Measurements from ENCODE around the gene PURA. TPM values are rescaled to one million over a fixed set of nuclear protein-coding genes. Genes with fewer than 3 reads are reported as not detected.

The PURA gene
- 18.3 TPM for total RNA-seq

DNA sequence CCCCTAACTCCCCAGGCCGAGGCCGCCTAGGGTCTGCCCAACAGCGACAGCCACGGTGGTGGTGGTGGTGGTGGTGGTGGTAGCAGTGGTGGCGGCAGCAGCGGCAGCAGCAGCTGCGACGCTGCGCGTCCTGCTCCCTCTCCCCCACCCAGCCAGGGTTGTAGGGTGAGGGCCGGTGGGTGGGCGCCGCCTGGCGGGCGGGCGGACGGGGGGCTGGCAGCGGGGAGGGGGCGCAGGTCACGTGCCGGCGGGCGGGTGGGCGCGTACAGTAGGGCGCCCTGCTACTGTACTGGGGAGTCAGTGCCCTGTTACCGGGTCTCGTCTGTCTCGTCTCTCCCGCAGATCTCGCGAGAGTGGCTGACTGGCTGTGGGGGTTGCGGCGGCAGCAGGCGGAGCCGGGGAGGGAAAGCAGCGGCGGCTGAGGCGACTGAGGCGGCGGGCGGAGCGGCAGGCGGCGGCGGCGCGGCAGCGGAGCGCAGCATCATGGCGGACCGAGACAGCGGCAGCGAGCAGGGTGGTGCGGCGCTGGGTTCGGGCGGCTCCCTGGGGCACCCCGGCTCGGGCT lies at the start of gene PURA:
PURA (plus strand) TSS at position 411 of the 565 bp plus-strand sequence; CDS start at position 484, 73 bp downstream.
- peak; percentile 97 for DNase-seq

- DNase-seq, result no peak
Measured at GRCh38 chr5:140072812-140073211, 41.1 kb upstream of the PURA start.

DNA sequence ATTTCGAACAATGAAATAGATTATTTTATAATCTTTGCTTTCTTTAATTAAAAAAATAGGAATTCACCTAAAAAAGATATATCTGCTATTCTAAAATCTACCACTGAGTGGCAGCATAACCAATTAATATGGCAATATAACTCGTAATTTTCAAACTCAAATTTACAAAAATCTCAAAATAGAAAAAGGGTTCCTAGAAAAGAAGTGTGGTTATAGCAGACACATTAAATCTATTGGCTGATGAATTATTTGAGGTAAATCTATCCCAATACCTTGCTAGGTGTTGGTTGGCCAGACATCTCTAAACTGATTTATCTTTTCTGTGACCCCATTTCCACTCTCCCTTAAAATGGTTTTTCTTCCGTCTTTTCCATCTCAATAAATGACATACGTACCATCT lies 40.6 kb upstream of the PURA start:
- DNase-seq, result peak; percentile 43

DNA sequence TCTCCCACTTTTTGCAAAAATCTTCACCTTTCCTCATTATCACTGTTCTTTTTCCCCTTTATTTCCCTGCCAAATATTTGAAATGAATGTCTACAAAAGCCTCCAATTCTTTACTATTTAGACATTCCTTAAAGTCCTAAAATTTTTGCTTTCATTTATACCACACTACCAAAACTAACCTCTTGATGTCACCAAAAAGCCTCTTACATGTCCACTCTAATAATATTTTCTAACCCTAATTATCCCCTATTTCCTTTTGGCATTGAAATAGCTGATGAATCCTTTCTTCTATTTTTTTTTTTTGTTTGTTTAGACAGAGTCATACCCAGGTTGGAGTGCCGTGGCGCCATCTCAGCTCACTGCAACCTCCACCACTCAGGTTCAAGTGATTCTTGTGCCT lies 38.5 kb upstream of the PURA start:
- DNase-seq, result no peak

DNA sequence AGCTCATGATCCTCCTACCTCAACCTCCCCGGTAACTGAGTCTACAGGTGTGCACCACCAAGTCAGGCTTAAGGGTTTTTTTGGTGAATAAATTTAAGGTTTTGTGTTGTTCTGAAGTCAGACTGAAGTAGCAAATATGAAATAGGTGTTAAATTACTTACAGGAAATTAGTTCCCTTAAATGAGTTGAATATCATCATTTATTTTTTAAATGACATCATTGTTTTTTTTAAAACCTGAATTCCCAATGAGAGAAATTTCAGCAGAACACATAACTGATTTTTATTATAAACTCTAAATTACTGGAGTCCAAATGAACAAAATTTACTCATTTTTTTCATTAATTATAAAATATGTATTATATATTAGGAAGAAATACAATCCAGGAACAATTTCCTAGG lies 37.8 kb upstream of the PURA start:
- DNase-seq, result no peak

GRCh38 chr5:140076788-140077187 lies 37.1 kb upstream of the PURA start:
- DNase-seq, result no peak

GRCh38 chr5:140083120-140083519 lies 30.8 kb upstream of the PURA start:
- DNase-seq, result no peak

- DNase-seq, result no peak
Measured at GRCh38 chr5:140083650-140084049, 30.3 kb upstream of the PURA start.

DNA sequence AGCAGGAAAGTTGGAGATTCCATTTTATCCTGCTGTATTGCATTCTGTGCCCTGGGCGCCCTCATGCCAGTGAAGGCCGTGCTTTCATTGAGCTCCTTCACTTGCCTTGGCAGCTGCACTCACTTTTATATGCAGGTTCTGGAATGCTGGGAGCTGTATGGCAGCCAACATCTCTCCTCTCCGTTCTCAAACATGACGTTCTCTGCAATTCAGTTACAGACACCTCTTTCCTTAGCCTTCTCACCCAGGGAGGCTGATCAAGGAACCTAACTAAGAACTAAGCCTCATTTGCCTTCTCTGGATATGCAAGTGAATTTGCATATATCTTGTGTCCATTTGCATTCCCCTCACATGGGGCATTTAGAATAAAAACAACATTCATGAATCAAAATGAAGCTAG lies 29.4 kb upstream of the PURA start:
- DNase-seq, result no peak

DNA sequence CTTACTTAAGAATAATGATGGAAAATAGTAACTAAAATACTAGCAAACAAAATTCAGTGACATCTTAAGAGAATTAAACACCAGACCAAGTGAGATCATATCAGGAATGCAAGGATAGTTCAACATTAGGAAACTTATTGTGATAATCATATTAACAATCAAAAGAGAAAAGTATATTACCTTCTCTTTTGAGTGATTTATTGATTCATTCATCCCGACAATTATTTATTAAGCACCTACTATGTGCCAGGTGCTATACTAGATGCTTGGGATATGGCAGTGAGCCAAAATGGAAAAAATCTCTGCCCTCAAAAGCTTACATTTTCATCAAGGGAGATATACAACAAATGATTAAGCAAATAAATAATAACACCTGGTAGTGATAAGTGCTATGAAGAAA lies 23.7 kb upstream of the PURA start:
- DNase-seq, result no peak

- no peak for DNase-seq
Measured at GRCh38 chr5:140093179-140093578, 20.7 kb upstream of the PURA start.

DNA sequence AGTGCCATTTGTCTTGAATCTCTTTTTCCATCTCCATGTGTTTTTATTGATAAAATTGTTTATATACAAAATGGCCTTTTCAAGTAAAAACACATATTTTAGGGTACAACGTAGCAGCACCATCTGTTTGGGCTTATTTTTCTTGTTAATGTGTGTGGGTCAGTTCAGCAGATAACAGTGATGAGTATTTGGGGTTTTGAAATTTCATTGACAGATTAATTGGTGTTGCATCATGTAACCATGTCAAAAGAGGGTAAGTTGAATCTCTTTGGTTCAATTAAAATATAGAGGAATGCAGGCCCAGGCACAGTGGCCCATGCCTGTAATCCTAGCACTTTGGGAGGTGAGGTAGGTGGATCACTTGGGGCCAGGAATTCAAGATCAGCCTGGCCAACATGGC lies 20.0 kb upstream of the PURA start:
- DNase-seq, result no peak

- no peak for DNase-seq
Measured at GRCh38 chr5:140094889-140095288, 19.0 kb upstream of the PURA start.

DNA sequence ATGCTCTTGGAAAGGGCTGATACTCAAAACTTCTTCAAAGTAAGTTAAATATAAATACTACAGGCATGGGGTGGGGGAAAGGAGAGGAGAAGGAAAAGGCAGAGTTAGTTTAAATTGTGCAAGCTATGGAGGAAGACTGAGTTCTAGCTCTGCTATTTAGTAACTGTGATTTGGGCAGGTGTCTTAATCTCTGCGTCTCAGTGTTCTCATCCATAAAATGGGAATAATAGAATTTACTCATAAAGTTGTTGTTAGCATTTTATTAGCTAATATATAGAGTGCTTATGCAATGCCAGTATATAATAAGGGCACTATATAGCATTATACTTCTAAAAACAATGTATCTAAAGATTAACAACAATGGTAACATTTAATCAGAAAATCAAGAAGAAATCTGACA lies 12.7 kb upstream of the PURA start:
- DNase-seq, result no peak

DNA sequence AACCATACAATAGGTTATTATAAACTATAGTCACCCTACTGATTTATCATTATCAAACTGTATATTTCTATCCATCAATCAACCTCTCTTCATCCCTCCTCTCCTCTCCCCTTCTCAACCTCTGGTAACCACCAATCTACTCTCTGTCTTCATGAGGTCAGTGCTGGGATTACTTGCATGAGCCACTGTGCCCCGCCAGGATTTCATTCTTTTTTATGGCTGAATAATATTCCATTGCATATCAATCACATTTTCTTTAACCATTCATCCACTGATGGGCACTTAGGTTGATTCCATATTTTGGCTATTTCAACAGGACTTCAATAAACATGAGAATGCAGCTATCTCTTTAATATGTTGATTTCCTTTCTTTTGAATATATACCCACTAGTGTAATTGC lies 10.8 kb upstream of the PURA start:
- no peak for DNase-seq

GRCh38 chr5:140104100-140104499 lies 9.8 kb upstream of the PURA start:
- DNase-seq, result no peak

DNA sequence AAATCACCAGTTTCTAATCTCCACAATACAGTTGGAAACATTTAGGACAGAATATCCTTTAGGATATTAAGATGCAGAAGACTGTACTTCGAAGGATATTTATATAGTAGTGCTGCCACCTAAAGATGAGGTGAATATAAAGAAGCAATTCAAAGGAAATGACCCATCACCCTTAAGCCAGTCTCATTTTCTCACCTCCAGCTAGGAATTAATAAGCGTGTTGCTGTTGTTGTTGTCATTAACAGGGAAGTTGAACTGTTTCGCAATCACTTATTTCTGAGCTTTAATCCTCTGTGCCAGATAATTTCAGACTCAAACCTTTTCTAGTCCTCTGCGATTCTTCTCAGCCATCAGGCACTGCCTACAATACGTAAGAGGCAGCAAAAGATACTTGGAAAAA lies 7.8 kb upstream of the PURA start:
- no peak for DNase-seq

DNA sequence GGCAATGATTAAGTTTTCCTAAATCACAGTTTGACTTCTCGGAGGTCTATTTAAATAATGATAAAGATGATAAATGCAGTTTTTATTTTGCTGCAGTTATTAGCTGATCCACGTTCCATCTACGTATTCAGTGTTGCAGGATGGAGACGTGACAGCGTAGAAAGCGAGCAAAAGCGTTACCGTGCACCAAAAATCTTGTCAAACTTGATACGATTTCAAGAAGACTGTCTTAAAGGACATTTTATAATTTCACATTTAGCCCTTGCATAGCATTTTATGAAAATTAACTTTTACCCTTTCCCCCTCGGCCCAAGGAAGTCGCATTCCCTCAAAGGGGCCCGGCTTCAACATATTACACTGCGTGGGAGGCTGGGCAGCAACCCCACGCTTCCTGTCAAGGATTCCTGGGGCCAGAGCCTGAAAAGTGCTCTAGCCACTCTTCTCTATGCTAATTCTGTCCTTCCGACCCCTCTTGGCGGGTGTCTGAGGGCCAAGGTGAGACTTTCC lies 7.1 kb upstream of the PURA start:
- no peak for DNase-seq

GRCh38 chr5:140107312-140108092 lies 6.4 kb upstream of the PURA start:
- peak; percentile 96 for DNase-seq

GRCh38 chr5:140108093-140109017 lies 5.6 kb upstream of the PURA start:
- peak; percentile 21 for DNase-seq

GRCh38 chr5:140109018-140109758 lies 4.7 kb upstream of the PURA start:
- no peak for DNase-seq

All from tongue (tissue), 2 donors.